Activated CD8-positive, alpha-beta T cell treated with anti-CD3 and anti-CD28 coated beads, Interleukin-2, amount 10 ng/mL, durations not matched to agents 7 days and 5 days (primary cell): Measurements from ENCODE around the gene PNCK. TPM values are rescaled to one million over a fixed set of nuclear protein-coding genes. Genes with fewer than 3 reads are reported as not detected.
A peak's percentile ranks its signal among the peaks of the same experiment; 100 is the strongest.
"Not testable (repeated sequence)": the region's sequence is repeated elsewhere in the genome, so short reads cannot be mapped to it uniquely, and the experiment has no call there.

Experiments
- ATAC-seq: fragments of 150-1000 bp; cut with Tn5 transposase; one replicate; pipeline ENCODE4 v1.10.0; 2021; ENCODE audit warnings: moderate library complexity
- CTCF ChIA-PET: fragments of 350-600 bp; sonication (Branson Sonifier 250); formaldehyde crosslinking; loops from one replicate; lab custom pipeline; 2021; ENCODE audit warnings: antibody characterized with exemption; lab: Charles Lee
- POLR2A ChIA-PET: fragments of 350-600 bp; sonication (Branson Sonifier 250); formaldehyde crosslinking; loops from one replicate; lab custom pipeline; 2021; ENCODE audit warnings: antibody characterized with exemption; lab: Charles Lee
- DNase-seq: peaks from one replicate; pipeline ENCODE4 v3.0.0-alpha.2; 2020
- H3K27ac Mint-ChIP-seq: one replicate; pipeline ENCODE4 v1.8.0; 2021; ENCODE audit warnings: mild to moderate bottlenecking, mixed read lengths
- H3K27me3 Mint-ChIP-seq: one replicate; pipeline ENCODE4 v1.8.0; 2021; ENCODE audit warnings: low read depth, mixed read lengths
- H3K36me3 Mint-ChIP-seq: one replicate; pipeline ENCODE4 v1.8.0; 2021; ENCODE audit warnings: low read depth, mixed read lengths
- H3K4me1 Mint-ChIP-seq: one replicate; pipeline ENCODE4 v1.8.0; 2021; ENCODE audit warnings: low read depth, mixed read lengths
- H3K4me3 Mint-ChIP-seq: one replicate; pipeline ENCODE4 v1.8.0; 2021; ENCODE audit warnings: mild to moderate bottlenecking, mixed read lengths
- H3K9me3 Mint-ChIP-seq: one replicate; pipeline ENCODE4 v1.8.0; 2022; ENCODE audit warnings: mixed read lengths; ENCODE audit not compliant: insufficient read depth
- total RNA-seq, 2 experiments: library from RNA; stranded (reverse); gene quantifications; one replicate each; pipeline ENCODE4 v1.2.3, GENCODE V29; 2021

The PNCK gene
- total RNA-seq: under 1 TPM; 0.16 to 0.58 TPM

DNA sequence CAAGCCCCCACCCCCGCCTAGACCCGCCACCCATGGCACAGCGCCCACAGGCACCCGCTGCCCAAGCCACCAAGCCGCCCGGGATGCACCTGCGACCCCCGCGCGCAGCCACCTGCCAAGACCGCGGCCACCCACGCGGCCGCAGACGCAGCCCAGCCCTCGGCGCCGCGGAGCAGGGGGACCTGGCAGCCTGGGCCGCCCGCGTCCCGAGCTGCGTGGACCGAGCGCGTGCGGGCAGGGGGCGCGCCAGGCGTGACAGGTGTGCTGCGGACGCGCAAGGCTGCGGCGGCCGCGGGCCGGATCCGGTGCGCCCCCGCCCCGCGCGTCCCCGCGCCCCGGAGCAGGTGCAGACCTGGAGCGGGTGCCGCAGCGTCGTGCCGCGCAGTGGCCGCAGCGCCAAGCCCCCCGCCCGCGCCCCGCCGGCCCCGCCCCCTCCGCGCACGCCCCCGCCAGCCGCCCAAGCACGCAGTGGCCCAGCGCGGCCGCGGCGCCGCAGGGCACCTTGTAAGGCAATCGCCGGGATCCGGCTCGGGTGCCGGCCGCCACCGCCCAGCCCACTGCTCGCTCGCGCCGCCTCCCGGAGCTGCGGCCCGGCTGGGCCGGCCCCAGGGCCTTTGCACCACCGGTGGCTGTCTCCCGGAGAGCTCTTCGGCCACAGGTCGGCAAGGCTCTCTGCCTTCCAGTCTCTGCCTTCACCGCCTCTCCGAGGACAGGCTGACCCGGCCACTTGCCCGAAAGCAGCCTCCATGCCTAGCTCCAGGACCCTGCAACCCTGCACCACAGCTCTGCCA lies at the start of gene PNCK:
Gene PNCK, minus strand, starts transcription at position 386 of the 791 bp plus-strand sequence. CDS start 737 bp downstream, outside the sequence.
- ChIA-PET POLR2A (no interaction called here), CTCF (no interaction called here)
- no peak for ATAC-seq
- Mint-ChIP-seq H3K27ac (no peak within 1 kb of the TSS), H3K9me3 (no peaks in the 10 kb centered on the region), H3K27me3 (peaks cover 24% of the 10 kb centered on the region), H3K36me3 (no peaks in the 10 kb centered on the region), H3K4me1 (no peaks in the 10 kb centered on the region), H3K4me3 (no peak within 1 kb of the TSS)
- DNase-seq: no peak

DNA sequence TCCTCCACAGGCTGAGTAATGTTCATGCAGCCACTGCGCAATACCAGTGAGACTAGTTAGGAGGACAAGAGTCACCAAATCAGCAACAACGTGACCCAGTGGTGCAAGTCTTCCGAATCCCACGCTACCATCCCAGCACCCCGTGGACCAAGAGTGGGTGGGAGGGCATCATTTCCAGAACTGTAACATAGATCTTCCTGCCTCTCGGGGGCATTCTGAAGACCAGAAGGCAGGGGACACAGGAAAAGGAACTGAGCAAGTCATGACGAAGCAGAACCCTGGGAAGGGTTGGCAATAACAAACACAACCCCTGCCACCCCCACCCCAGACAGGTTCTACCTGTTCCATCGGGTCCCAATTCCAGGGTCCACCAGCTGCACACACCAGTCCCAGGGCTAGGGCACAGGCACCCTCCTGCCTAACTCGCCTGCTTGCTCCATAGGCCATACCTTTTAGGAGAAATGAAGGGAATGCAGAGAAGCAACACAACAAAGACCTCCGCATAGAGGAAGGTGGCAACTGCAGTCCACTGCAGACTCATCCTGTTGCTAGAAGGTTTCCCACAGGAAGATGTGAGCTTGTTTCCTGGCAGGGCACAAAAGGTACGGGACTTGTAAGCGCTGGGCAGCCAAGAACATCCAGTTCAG lies 49.2 kb upstream of the PNCK start:
- DNase-seq (no peak), ATAC-seq (no peak)
- no peaks in the 10 kb centered on the region for H3K27me3 Mint-ChIP-seq
- CTCF ChIA-PET: interaction anchor here (1.0 kb wide), 1 partner anchor 15 kb away, joined by 3 read pairs; no protein-coding TSS in a partner anchor
- POLR2A ChIA-PET: no interaction called here
- H3K27ac Mint-ChIP-seq: peak overlapping the region; percentile 86
- H3K36me3 Mint-ChIP-seq: peaks cover 25% of the 10 kb centered on the region
- H3K9me3 Mint-ChIP-seq: no peaks in the 10 kb centered on the region
- peak overlapping the region; percentile 88 for H3K4me3 Mint-ChIP-seq
- H3K4me1 Mint-ChIP-seq: peaks cover 32% of the 10 kb centered on the region

DNA sequence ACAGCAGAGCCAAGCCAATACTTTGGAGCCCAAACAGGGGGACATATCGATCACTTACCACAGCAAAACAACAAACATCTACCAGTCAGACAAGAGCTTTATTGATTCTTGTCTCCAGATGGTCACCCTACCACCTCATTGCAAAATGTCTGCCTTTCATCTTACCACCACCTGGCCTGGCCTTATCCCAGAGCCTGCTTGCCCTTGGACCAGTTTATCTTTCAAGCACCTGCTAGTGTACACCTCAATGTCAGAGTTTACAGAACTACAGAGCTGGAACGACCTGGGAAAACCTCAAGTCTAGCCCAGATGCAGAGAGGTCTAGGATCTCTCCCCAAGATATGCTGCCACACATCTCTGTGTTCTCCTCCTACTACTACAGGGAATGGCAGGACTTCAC lies 46.1 kb upstream of the PNCK start:
- no peak overlapping the region for H3K27ac Mint-ChIP-seq
- no peaks in the 10 kb centered on the region for H3K27me3 Mint-ChIP-seq
- DNase-seq (no peak), ATAC-seq (no peak)
- peaks cover 37% of the 10 kb centered on the region for H3K36me3 Mint-ChIP-seq
- H3K4me3 Mint-ChIP-seq: no peak overlapping the region
- CTCF ChIA-PET: interaction anchor here (0.8 to 0.9 kb wide), 2 partner anchors 58 to 873 kb away, joined by 3 read pairs; no protein-coding TSS in a partner anchor
- peaks cover 13% of the 10 kb centered on the region for H3K4me1 Mint-ChIP-seq
- no peaks in the 10 kb centered on the region for H3K9me3 Mint-ChIP-seq
- POLR2A ChIA-PET: interaction anchor here (0.8 kb wide), 1 partner anchor 10 kb away, joined by 3 read pairs; no protein-coding TSS in a partner anchor

DNA sequence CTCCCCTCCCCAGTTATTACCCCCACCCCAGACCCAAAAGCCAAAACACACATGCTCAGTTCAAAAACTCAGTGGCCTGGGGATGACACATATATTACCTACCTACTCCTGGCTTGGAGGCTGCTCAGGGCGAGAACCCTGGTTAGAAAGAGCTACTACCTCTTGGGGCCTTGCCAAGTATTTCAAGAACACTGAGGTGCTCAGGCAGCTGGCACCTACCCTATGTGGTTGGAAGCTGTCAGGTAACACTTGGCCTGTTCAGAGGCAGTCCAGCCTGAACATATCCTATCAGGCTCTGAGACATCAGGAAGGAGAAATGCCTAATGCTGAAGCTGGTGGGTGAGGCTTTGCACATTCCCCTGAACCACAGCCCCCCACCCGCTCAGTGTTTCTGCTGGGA lies 45.6 kb upstream of the PNCK start:
- CTCF ChIA-PET: interaction anchor here (0.8 to 0.9 kb wide), 2 partner anchors 58 to 874 kb away, joined by 3 read pairs; no protein-coding TSS in a partner anchor
- Mint-ChIP-seq H3K4me1 (peaks cover 13% of the 10 kb centered on the region), H3K27ac (no peak overlapping the region), H3K4me3 (no peak overlapping the region), H3K9me3 (no peaks in the 10 kb centered on the region), H3K36me3 (peaks cover 39% of the 10 kb centered on the region), H3K27me3 (no peaks in the 10 kb centered on the region)
- DNase-seq (no peak), ATAC-seq (no peak)
- POLR2A ChIA-PET: interaction anchor here (0.8 kb wide), 1 partner anchor 10 kb away, joined by 3 read pairs; no protein-coding TSS in a partner anchor

DNA sequence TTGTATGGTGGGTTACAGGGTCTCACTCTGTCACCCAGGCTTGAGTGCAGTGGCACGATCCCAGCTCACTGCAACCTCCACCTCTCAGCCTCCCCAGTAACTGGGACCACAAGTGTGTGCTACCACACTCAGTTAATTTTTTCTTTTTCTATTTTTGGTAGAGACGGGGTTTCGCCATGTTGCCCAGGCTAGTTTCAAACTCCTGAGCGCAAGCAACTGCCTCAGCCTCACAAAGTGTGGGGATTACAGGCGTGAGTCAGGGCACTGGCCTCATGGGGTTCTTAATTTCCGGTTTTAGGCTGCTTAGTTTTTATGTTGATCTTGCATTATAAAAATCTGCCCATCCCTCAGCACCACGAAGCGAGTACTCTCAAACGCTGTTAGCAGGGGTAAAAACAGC lies 43.8 kb upstream of the PNCK start:
- Mint-ChIP-seq H3K36me3 (peaks cover 38% of the 10 kb centered on the region), H3K4me1 (peaks cover 11% of the 10 kb centered on the region), H3K27ac (no peak overlapping the region), H3K4me3 (no peak overlapping the region), H3K9me3 (no peaks in the 10 kb centered on the region), H3K27me3 (no peaks in the 10 kb centered on the region)
- ChIA-PET CTCF (no interaction called here), POLR2A (no interaction called here)
- DNase-seq (no peak), ATAC-seq (no peak)

DNA sequence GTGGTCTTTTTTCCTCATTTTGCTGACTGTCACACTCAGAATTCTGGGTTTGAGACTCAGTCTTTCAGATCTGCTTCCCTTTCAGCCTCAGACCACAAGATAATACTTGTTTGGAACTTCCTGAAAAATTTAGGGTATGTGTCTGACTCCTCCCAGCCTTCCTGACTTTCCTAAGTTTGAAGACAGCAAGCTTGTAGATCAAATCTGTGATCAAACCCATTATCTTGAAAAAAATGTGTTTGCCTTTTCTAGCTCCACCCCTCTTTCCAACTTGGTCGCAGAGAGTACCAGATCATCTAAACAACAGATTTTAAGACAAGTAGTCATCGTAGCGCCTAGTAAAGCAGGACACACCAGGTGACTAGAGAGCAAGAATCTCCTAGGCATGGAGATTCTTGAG lies 40.6 kb upstream of the PNCK start:
- no peaks in the 10 kb centered on the region for H3K9me3 Mint-ChIP-seq
- ATAC-seq: no peak
- DNase-seq: no peak
- peaks cover 33% of the 10 kb centered on the region for H3K36me3 Mint-ChIP-seq
- H3K4me1 Mint-ChIP-seq: no peaks in the 10 kb centered on the region
- no peak overlapping the region for H3K27ac Mint-ChIP-seq
- ChIA-PET POLR2A (no interaction called here), CTCF (no interaction called here)
- H3K27me3 Mint-ChIP-seq: no peaks in the 10 kb centered on the region
- no peak overlapping the region for H3K4me3 Mint-ChIP-seq

DNA sequence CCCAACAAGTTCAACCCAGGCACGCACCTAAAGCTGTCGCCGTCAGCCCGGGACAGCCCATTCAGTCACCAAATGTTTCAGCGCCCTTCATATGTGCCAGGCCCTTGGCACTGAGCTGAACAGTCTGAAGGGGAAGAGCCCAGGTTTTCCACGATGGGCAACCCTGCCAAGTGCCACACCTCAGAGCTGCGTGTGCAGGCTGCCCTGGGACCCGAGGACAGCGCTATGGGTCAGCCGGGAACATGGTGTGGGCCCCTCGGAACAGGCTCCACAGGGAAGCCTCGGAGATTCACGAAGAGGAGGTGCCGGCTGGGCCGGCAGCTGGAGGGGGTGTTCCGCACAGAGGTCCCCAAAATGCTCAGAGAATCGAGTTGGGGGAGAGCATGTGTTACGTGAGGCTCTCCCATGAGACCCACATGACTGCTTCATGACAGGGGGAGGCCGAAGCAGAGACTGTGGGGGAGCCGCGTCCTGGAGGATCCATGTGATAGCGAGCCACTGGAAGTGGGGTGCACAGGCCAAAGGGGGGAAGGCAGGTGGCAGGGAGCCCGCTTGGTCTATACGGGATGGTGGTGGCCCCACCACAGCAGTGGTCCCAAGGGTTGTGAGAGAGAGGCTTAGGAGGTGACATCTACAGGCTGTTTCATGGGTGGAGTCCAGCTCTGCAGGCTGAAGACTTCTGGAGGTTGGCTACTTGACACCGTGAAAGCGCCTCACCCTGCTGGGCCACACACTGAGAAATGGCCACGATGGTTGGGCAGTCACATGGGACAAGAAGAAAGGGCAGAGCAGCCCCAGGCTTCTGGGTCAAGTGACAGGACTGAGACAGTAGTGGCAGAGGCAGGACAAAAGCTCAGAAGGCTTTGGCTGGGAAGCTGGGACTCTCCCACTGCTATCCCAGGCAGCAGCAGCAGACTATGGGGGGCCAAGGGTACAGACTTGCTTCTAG lies 36.4 kb upstream of the PNCK start:
- ChIA-PET CTCF (no interaction called here), POLR2A (interaction anchor here (1.1 kb wide), 1 partner anchor 9 kb away, joined by 3 read pairs; no protein-coding TSS in a partner anchor)
- Mint-ChIP-seq H3K36me3 (peaks cover 24% of the 10 kb centered on the region), H3K4me1 (peaks cover 5% of the 10 kb centered on the region), H3K9me3 (no peaks in the 10 kb centered on the region), H3K4me3 (no peak overlapping the region), H3K27ac (no peak overlapping the region), H3K27me3 (no peaks in the 10 kb centered on the region)
- DNase-seq (no peak), ATAC-seq (no peak)

DNA sequence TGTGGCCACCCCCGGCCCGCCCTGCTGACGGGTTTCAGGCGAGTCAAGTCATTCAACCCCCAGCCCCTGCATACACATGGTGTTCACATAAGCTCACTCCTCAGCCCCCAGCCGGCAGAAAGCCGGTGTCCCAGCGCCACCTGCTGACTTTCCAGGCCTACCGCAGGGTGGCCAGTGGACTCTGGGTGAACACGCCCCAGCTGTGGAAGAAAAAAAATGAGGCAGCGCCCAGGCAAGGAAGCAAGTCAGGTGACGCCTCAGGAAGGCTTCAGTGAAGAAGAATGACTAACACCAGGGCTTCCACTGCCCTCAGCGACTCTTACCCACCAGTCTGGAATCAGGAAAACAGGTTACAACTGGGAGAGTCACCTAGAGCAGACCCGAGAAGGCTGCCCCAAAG lies 34.8 kb upstream of the PNCK start:
- Mint-ChIP-seq H3K27me3 (no peaks in the 10 kb centered on the region), H3K27ac (no peak overlapping the region), H3K9me3 (no peaks in the 10 kb centered on the region), H3K4me3 (no peak overlapping the region), H3K4me1 (peaks cover 5% of the 10 kb centered on the region), H3K36me3 (peaks cover 18% of the 10 kb centered on the region)
- no peak for ATAC-seq
- POLR2A ChIA-PET: no interaction called here
- CTCF ChIA-PET: interaction anchor here (1.2 to 1.5 kb wide), 4 partner anchors 15 to 169 kb away, joined by 3 to 5 read pairs (median 4); no protein-coding TSS in a partner anchor
- DNase-seq: peak; percentile 41

DNA sequence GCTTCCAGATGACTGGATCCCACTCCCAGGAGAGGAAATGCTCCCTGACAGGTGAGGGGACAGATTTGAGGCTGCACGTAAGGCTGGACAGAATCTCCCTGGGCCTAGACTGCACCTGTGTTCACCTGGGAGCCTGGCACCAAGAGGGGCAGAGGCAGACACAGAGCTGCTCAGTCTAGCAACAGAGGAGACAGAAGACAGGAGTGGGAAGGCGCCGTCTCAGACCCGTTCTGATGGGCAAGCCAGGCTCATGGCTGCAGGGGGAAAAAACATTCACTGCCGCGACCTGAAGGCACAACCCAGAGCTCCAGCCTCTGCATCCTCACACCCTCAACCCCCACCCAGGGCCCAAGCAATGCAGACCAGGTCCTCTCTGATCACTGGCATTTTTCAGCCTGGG lies 33.8 kb upstream of the PNCK start:
- POLR2A ChIA-PET: no interaction called here
- H3K27me3 Mint-ChIP-seq: no peaks in the 10 kb centered on the region
- H3K4me1 Mint-ChIP-seq: peaks cover 5% of the 10 kb centered on the region
- H3K4me3 Mint-ChIP-seq: no peak overlapping the region
- DNase-seq: no peak
- H3K9me3 Mint-ChIP-seq: no peaks in the 10 kb centered on the region
- no peak overlapping the region for H3K27ac Mint-ChIP-seq
- no peak for ATAC-seq
- CTCF ChIA-PET: interaction anchor here (1.2 to 1.5 kb wide), 2 partner anchors 16 to 40 kb away, joined by 3 to 5 read pairs; no protein-coding TSS in a partner anchor
- peaks cover 17% of the 10 kb centered on the region for H3K36me3 Mint-ChIP-seq

DNA sequence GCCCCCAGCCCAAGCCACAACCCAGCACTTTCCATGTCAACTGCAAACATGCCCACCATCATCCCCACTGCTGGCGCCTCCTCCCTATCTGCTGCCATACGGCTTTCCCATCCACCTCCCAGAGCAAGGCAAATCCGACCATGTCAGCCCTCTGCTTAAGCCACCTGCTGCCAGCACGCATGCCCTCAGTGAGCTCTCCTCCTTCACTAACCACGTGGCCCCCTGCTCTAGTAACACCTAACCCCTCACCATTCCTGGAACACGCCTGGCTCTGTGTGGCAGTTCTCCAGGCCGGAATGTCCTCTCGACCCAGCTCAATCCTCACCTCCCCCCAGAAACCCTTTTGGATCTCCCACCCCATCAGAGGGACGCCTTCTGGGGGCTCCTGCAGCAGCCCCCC lies 33.2 kb upstream of the PNCK start:
- ATAC-seq (no peak), DNase-seq (no peak)
- peaks cover 5% of the 10 kb centered on the region for H3K4me1 Mint-ChIP-seq
- ChIA-PET POLR2A (no interaction called here), CTCF (no interaction called here)
- no peak overlapping the region for H3K27ac Mint-ChIP-seq
- H3K9me3 Mint-ChIP-seq: no peaks in the 10 kb centered on the region
- no peak overlapping the region for H3K4me3 Mint-ChIP-seq
- H3K27me3 Mint-ChIP-seq: no peaks in the 10 kb centered on the region
- peaks cover 19% of the 10 kb centered on the region for H3K36me3 Mint-ChIP-seq

DNA sequence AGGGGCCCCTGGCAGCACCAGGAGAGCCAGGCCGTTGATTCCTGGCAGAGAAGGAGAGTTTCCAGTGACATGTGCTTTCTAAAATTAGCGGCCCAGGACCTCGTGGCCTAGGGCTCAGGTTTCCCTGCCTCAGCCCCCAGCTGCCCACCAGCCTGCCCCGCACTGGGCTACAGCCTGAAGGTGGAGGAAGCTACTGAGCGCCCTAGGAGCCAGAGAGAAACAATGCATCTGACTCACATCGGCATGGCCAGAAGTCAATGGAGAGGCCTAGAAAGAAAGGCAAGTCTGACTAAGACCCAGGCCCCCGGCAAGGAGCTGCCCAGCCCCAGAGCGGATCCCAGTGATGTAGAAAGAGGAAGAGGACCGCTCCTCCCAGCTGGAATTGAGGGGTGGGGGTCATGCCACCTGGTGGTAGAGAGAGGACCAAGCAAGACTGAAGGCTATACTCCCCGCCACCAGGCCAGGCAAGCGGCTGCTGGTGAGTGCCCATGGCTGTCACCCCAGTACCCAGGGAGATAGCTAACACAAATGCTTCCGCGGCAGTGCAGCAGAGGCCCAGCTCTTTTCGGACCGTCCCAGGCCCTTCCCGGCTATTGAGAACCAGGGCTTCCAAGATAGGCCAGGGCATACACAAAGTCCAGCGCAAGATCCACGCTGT lies 31.9 kb upstream of the PNCK start:
- H3K27ac Mint-ChIP-seq, H3K27me3 Mint-ChIP-seq, POLR2A ChIA-PET, H3K4me1 Mint-ChIP-seq, CTCF ChIA-PET, H3K4me3 Mint-ChIP-seq, DNase-seq, ATAC-seq, H3K9me3 Mint-ChIP-seq: not testable (repeated sequence)
- H3K36me3 Mint-ChIP-seq: peaks cover 15% of the 10 kb centered on the region
